ENCODE data around the gene ZAP70. TPM values are rescaled to one million over a fixed set of nuclear protein-coding genes. Genes with fewer than 3 reads are reported as not detected.

Gene ZAP70
- total RNA-seq, 1 experiment from 2014 or later: not detected

GRCh38 chr2:97715951-97716694 is 2.7 kb downstream of the ZAP70 start:
- no peaks in the 10 kb centered on the region for H3K36me3 ChIP-seq (ENCODE audit: insufficient read depth, low read length, poor library complexity, severe bottlenecking)
- no peaks in the 10 kb centered on the region for H3K9me3 ChIP-seq (ENCODE audit: low read depth, low read length, poor library complexity, severe bottlenecking)
- H3K4me3 ChIP-seq (ENCODE audit: low read depth, low read length, poor library complexity, severe bottlenecking): no peak overlapping the region
- POLR2A ChIA-PET (ENCODE audit: low non-redundant PET): no interaction called here
- BruUV-seq (replicated peaks): no TSS peak
- TF ChIP-seq CTCF (conservative IDR thresholded peaks at IDR 0.05; ENCODE audit: low read depth, low read length): no peak
- TF ChIP-seq EZH2 (IDR thresholded peaks at IDR 0.05; ENCODE audit: borderline replicate concordance, low read depth, low read length, poor library complexity, severe bottlenecking): no peak
- CTCF ChIA-PET: no interaction called here
- DNase-seq (ENCODE audit: low spot score): no peak
- H3K4me1 ChIP-seq (ENCODE audit: insufficient read depth, low read length, poor library complexity, severe bottlenecking): no peaks in the 10 kb centered on the region
- intact Hi-C loops (cut with micrococcal nuclease; ENCODE audit: unreplicated experiment): no loop called here
- H3K27ac ChIP-seq (ENCODE audit: low read depth, low read length, poor library complexity, severe bottlenecking): no peak overlapping the region
- H3K27me3 ChIP-seq (replicated peaks; ENCODE audit: insufficient read depth, low read depth, low read length, poor library complexity): no peaks in the 10 kb centered on the region

- CTCF ChIA-PET: no interaction called here
- TF ChIP-seq CTCF (conservative IDR thresholded peaks at IDR 0.05; ENCODE audit: low read depth, low read length): no peak
- Histone ChIP-seq H3K4me3 (ENCODE audit: low read depth, low read length, poor library complexity, severe bottlenecking) (no peak overlapping the region), H3K27ac (ENCODE audit: low read depth, low read length, poor library complexity, severe bottlenecking) (no peak overlapping the region), H3K36me3 (ENCODE audit: insufficient read depth, low read length, poor library complexity, severe bottlenecking) (no peaks in the 10 kb centered on the region), H3K9me3 (ENCODE audit: low read depth, low read length, poor library complexity, severe bottlenecking) (no peaks in the 10 kb centered on the region), H3K4me1 (ENCODE audit: insufficient read depth, low read length, poor library complexity, severe bottlenecking) (no peaks in the 10 kb centered on the region), H3K27me3 (replicated peaks; ENCODE audit: insufficient read depth, low read depth, low read length, poor library complexity) (no peaks in the 10 kb centered on the region)
- intact Hi-C loops (cut with micrococcal nuclease; ENCODE audit: unreplicated experiment): no loop called here
- BruUV-seq (replicated peaks): no TSS peak
- POLR2A ChIA-PET (ENCODE audit: low non-redundant PET): no interaction called here
- DNase-seq (ENCODE audit: low spot score): no peak
These were observed 3.6 kb downstream of the ZAP70 start for GRCh38 chr2:97716695-97717612.

DNA sequence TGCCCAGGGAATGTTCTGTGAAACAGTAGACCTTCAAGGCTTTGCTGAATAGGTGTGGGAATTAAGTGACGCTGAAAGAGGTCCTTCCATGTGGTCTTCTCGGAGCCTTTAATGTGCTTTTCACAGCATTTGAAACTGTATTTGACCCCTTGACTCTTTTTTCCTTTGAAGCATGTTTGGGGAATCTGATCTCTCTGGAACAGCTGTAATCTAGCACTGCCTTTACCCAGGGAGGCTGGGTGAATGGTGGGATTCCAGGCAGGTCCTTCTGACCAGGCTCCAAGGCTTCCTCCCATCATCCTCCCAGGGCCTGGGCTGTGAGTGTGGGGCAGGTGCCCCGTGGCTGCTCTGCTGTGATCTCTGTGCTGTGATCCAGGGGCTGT is 4.2 kb downstream of the ZAP70 start:
- DNase-seq (ENCODE audit: low spot score): no peak
- H3K27ac ChIP-seq (ENCODE audit: low read depth, low read length, poor library complexity, severe bottlenecking): no peak overlapping the region
- intact Hi-C loops (cut with micrococcal nuclease; ENCODE audit: unreplicated experiment): no loop called here
- no peak for TF ChIP-seq CTCF (conservative IDR thresholded peaks at IDR 0.05; ENCODE audit: low read depth, low read length)
- no peak for TF ChIP-seq EZH2 (IDR thresholded peaks at IDR 0.05; ENCODE audit: borderline replicate concordance, low read depth, low read length, poor library complexity, severe bottlenecking)
- ChIA-PET POLR2A (ENCODE audit: low non-redundant PET) (no interaction called here), CTCF (no interaction called here)
- no peaks in the 10 kb centered on the region for H3K27me3 ChIP-seq (replicated peaks; ENCODE audit: insufficient read depth, low read depth, low read length, poor library complexity)
- H3K9me3 ChIP-seq (ENCODE audit: low read depth, low read length, poor library complexity, severe bottlenecking): no peaks in the 10 kb centered on the region
- BruUV-seq (replicated peaks): no TSS peak
- no peak overlapping the region for H3K4me3 ChIP-seq (ENCODE audit: low read depth, low read length, poor library complexity, severe bottlenecking)
- no peaks in the 10 kb centered on the region for H3K4me1 ChIP-seq (ENCODE audit: insufficient read depth, low read length, poor library complexity, severe bottlenecking)
- no peaks in the 10 kb centered on the region for H3K36me3 ChIP-seq (ENCODE audit: insufficient read depth, low read length, poor library complexity, severe bottlenecking)

All from A673 (cell line).